GM10266 (cell line): ENCODE results near the gene GNPTAB.

Experiments used
- DNase-seq: peaks from one replicate; pipeline ENCODE4 v3.0.0; 2012; ENCODE audit errors: extremely low spot score
- CTCF ChIP-seq: IDR thresholded peaks from 2 replicates; pipeline ENCODE4 v1.5.1; 2012; ENCODE audit warnings: mild to moderate bottlenecking, low read depth; ENCODE audit not compliant: control insufficient read depth, insufficient read depth; ENCODE audit errors: missing control alignments

GNPTAB gene

GRCh38 chr12:101799774-101800173 is 31.0 kb downstream of the GNPTAB start:
- no peak for TF ChIP-seq CTCF
- DNase-seq = no peak

- no peak for DNase-seq
- TF ChIP-seq CTCF = no peak
Measured at GRCh38 chr12:101795786-101796185, 35.0 kb downstream of the GNPTAB start.

GRCh38 chr12:101795013-101795412 is 35.7 kb downstream of the GNPTAB start:
- TF ChIP-seq CTCF = no peak
- no peak for DNase-seq

- DNase-seq = no peak
- no peak for TF ChIP-seq CTCF
Measured at GRCh38 chr12:101794574-101794973, 36.2 kb downstream of the GNPTAB start.

GRCh38 chr12:101793401-101793800 is 37.4 kb downstream of the GNPTAB start:
- DNase-seq = peak; percentile 39
- no peak for TF ChIP-seq CTCF

- DNase-seq = no peak
- TF ChIP-seq CTCF = peak; percentile 32
Measured at GRCh38 chr12:101792046-101792931, 38.5 kb downstream of the GNPTAB start.

GRCh38 chr12:101789171-101789570 is 41.6 kb downstream of the GNPTAB start:
- no peak for TF ChIP-seq CTCF
- no peak for DNase-seq
